ENCODE data around the gene EFNB2. TPM values are rescaled to one million over a fixed set of nuclear protein-coding genes. Genes with fewer than 3 reads are reported as not detected.

EFNB2 gene
- total RNA-seq, 1 donor from 2014 or later, result 47.0 TPM

GRCh38 chr13:106536244-106537034 is 977 bp upstream of the EFNB2 start:
- H3K27me3 ChIP-seq (ENCODE audit: low read depth), result peaks cover 6% of the 10 kb centered on the region
- H3K4me1 ChIP-seq, result peaks cover 35% of the 10 kb centered on the region
- peak; percentile 97 for TF ChIP-seq CTCF (IDR thresholded peaks at IDR 0.05)
- ATAC-seq (peak; percentile 74 to 82), DNase-seq (peak; percentile 93)
- H3K27ac ChIP-seq, result peak overlapping the region; percentile 74
- H3K36me3 ChIP-seq, result peaks cover 9% of the 10 kb centered on the region
- H3K4me3 ChIP-seq, result peak overlapping the region; percentile 88
- H3K9me3 ChIP-seq, result no peaks in the 10 kb centered on the region
- intact Hi-C loops (cut with DNase I), result loop anchor here (10.0 kb wide), 1 partner anchor 452 kb away; no protein-coding TSS in a partner anchor

- intact Hi-C loops (cut with DNase I), result loop anchor here (10.0 kb wide), 1 partner anchor 450 kb away; no protein-coding TSS in a partner anchor
- TF ChIP-seq CTCF (IDR thresholded peaks at IDR 0.05), result no peak
- peak; percentile 53 for DNase-seq
Observed at GRCh38 chr13:106534639-106535551, 567 bp downstream of the EFNB2 start.

GRCh38 chr13:106533943-106534638 is 1.4 kb downstream of the EFNB2 start:
- no peak for TF ChIP-seq CTCF (IDR thresholded peaks at IDR 0.05)
- Histone ChIP-seq H3K36me3 (no peaks in the 10 kb centered on the region), H3K4me1 (peaks cover 39% of the 10 kb centered on the region), H3K4me3 (peak overlapping the region; percentile 88), H3K9me3 (no peaks in the 10 kb centered on the region), H3K27me3 (ENCODE audit: low read depth) (peaks cover 6% of the 10 kb centered on the region), H3K27ac (peak overlapping the region; percentile 80)
- ATAC-seq (peak; percentile 34 to 40), DNase-seq (peak; percentile 75)
- intact Hi-C loops (cut with DNase I), result loop anchor here (10.0 kb wide), 1 partner anchor 449 kb away; no protein-coding TSS in a partner anchor

More at GRCh38 chr13:106534639-106535551, 567 bp downstream of the EFNB2 start:
- H3K9me3 ChIP-seq, result no peaks in the 10 kb centered on the region
- no peaks in the 10 kb centered on the region for H3K36me3 ChIP-seq
- peak overlapping the region; percentile 88 for H3K4me3 ChIP-seq
- peaks cover 39% of the 10 kb centered on the region for H3K4me1 ChIP-seq
- peaks cover 6% of the 10 kb centered on the region for H3K27me3 ChIP-seq (ENCODE audit: low read depth)
- H3K27ac ChIP-seq, result peak overlapping the region; percentile 80
- peak in 1 of 2 donors; percentile 5 for ATAC-seq

GRCh38 chr13:106533101-106533942 is 2.1 kb downstream of the EFNB2 start:
- intact Hi-C loops (cut with DNase I), result loop anchor here (10.0 kb wide), 1 partner anchor 449 kb away; no protein-coding TSS in a partner anchor
- ATAC-seq, result peak; percentile 75 to 77
- peak overlapping the region; percentile 80 for H3K27ac ChIP-seq

More at GRCh38 chr13:106533101-106533942, 2.1 kb downstream of the EFNB2 start:
- Histone ChIP-seq H3K36me3 (no peaks in the 10 kb centered on the region), H3K4me1 (peaks cover 43% of the 10 kb centered on the region), H3K4me3 (peak overlapping the region; percentile 88), H3K27me3 (ENCODE audit: low read depth) (peaks cover 6% of the 10 kb centered on the region), H3K9me3 (no peaks in the 10 kb centered on the region)
- DNase-seq, result peak; percentile 89
- peak; percentile 71 for TF ChIP-seq CTCF (IDR thresholded peaks at IDR 0.05)
